ENCODE measurements around the gene RRP7A. TPM values are rescaled to one million over a fixed set of nuclear protein-coding genes. Genes with fewer than 3 reads are reported as not detected.
A peak's percentile ranks its signal among the peaks of the same experiment; 100 is the strongest.
"Not testable (repeated sequence)": the region's sequence is repeated elsewhere in the genome, so short reads cannot be mapped to it uniquely, and the experiment has no call there.

Gene RRP7A
- total RNA-seq, 2 experiments from 2014 or later = 53.1 to 57.5 TPM

GRCh38 chr22:42549331-42550060 lies 29.9 kb upstream of the RRP7A start:
- ChIA-PET CTCF (interaction anchor here (1.2 to 2.2 kb wide), 2 partner anchors 11 to 16 kb away, joined by 4 to 6 read pairs; no protein-coding TSS in a partner anchor), POLR2A (no interaction called here)
- Mint-ChIP-seq H3K27ac (no peak overlapping the region), H3K36me3 (ENCODE audit: low read depth) (no peaks in the 10 kb centered on the region), H3K9me3 (no peaks in the 10 kb centered on the region), H3K4me3 (no peak overlapping the region), H3K4me1 (peaks cover 20% of the 10 kb centered on the region), H3K27me3 (no peaks in the 10 kb centered on the region)
- no peak for DNase-seq

GRCh38 chr22:42548597-42549330 lies 29.2 kb upstream of the RRP7A start:
- Mint-ChIP-seq H3K9me3 (no peaks in the 10 kb centered on the region), H3K4me3 (no peak overlapping the region), H3K36me3 (ENCODE audit: low read depth) (no peaks in the 10 kb centered on the region), H3K27me3 (no peaks in the 10 kb centered on the region), H3K27ac (peak overlapping the region; percentile 68), H3K4me1 (peaks cover 16% of the 10 kb centered on the region)
- ChIA-PET POLR2A (no interaction called here), CTCF (interaction anchor here (2.2 kb wide), 1 partner anchor 16 kb away, joined by 6 read pairs; no protein-coding TSS in a partner anchor)
- DNase-seq = no peak

DNA sequence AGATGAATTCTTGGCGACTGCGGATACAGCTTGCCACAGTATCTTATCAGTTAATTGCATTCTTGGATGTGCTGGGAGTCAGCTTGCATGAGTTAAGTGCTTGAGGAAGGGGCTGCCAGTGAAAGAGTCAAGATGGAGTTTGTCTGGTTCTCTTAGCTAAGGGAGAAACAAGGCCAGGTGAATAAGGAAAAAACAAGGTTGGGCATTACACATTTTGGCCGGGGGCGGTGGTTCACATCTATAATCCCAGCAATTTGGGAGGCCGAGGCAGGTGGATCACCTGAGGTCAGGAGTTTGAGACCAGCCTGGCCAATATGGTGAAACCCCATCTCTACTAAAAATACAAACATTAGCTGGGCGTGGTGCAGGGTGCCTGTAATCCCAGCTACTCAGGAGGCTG lies 28.5 kb upstream of the RRP7A start:
- H3K36me3 Mint-ChIP-seq (ENCODE audit: low read depth); DNase-seq; POLR2A ChIA-PET; H3K4me3 Mint-ChIP-seq; H3K27me3 Mint-ChIP-seq; H3K27ac Mint-ChIP-seq; H3K9me3 Mint-ChIP-seq: not testable (repeated sequence)
- H3K4me1 Mint-ChIP-seq = peaks cover 16% of the 10 kb centered on the region
- CTCF ChIA-PET = interaction anchor here (0.7 to 2.2 kb wide), 3 partner anchors 14 to 626 kb away, joined by 3 to 6 read pairs (median 4); no protein-coding TSS in a partner anchor

DNA sequence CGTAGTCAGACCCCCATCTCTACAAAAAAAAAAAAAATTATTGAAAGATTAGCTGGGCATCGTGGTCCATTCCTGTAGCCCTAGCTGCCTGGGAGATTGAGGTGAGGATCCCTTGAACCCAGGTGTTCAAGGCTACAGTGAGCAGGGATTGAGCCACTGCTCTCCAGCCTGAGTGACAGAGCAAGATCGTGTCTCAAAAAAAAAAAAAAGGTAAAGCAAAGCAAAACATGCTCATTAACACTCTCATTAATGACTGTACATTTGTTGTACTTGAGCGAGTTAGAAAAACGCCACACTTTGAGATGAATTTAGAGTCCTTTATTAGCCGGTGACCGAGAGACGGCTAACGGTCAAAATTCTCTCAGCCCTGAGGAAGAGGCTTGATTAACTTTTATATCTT lies 28.0 kb upstream of the RRP7A start:
- ChIA-PET CTCF (interaction anchor here (0.7 to 2.2 kb wide), 4 partner anchors 13 to 627 kb away, joined by 3 to 6 read pairs (median 4); no protein-coding TSS in a partner anchor), POLR2A (no interaction called here)
- Mint-ChIP-seq H3K27me3 (peaks cover under 1% of the 10 kb centered on the region), H3K36me3 (ENCODE audit: low read depth) (no peaks in the 10 kb centered on the region), H3K27ac (no peak overlapping the region), H3K4me3 (no peak overlapping the region), H3K4me1 (peaks cover 13% of the 10 kb centered on the region), H3K9me3 (no peaks in the 10 kb centered on the region)
- no peak for DNase-seq

GRCh38 chr22:42544686-42545085 lies 25.1 kb upstream of the RRP7A start:
- Mint-ChIP-seq H3K27me3 (peaks cover 2% of the 10 kb centered on the region), H3K27ac (no peak overlapping the region), H3K4me3 (no peak overlapping the region), H3K4me1 (peaks cover 2% of the 10 kb centered on the region), H3K36me3 (ENCODE audit: low read depth) (no peaks in the 10 kb centered on the region), H3K9me3 (no peaks in the 10 kb centered on the region)
- no peak for DNase-seq
- POLR2A ChIA-PET = no interaction called here
- CTCF ChIA-PET = interaction anchor here (0.6 to 3.6 kb wide), 4 partner anchors 12 to 118 kb away, joined by 3 to 15 read pairs (median 4); no protein-coding TSS in a partner anchor

- H3K27me3 Mint-ChIP-seq; DNase-seq; CTCF ChIA-PET; H3K9me3 Mint-ChIP-seq; H3K36me3 Mint-ChIP-seq (ENCODE audit: low read depth); H3K27ac Mint-ChIP-seq; POLR2A ChIA-PET; H3K4me3 Mint-ChIP-seq; H3K4me1 Mint-ChIP-seq: not testable (repeated sequence)
Observed at GRCh38 chr22:42539236-42539771, 19.7 kb upstream of the RRP7A start.

- H3K27me3 Mint-ChIP-seq; H3K4me3 Mint-ChIP-seq; DNase-seq; POLR2A ChIA-PET; H3K36me3 Mint-ChIP-seq (ENCODE audit: low read depth); H3K9me3 Mint-ChIP-seq: not testable (repeated sequence)
- peaks cover 22% of the 10 kb centered on the region for H3K4me1 Mint-ChIP-seq
- H3K27ac Mint-ChIP-seq = peak overlapping the region; percentile 50
- CTCF ChIA-PET = interaction anchor here (0.6 to 1.4 kb wide), 2 partner anchors 8 to 606 kb away, joined by 3 to 5 read pairs; no protein-coding TSS in a partner anchor
Observed at GRCh38 chr22:42537199-42537831, 17.7 kb upstream of the RRP7A start.

DNA sequence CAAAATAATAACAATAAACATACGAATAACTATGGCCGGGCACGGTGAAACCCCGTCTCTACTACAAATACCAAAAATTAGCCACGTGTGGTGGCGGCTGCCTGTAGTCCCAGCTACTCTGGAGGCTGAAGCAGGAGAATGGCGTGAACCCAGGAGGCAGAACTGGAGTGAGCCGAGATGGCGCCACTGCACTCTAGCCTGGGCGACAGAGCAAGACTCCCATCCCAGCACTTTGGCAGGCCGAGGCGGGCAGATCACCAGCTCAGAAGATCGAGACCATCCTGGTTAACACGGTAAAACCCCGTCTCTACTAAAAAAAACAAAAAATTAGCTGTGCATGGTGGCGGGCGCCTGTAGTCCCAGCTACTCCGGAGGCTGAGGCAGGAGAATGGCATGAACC lies 17.0 kb upstream of the RRP7A start:
- POLR2A ChIA-PET = not testable (repeated sequence)
- CTCF ChIA-PET = interaction anchor here (0.6 to 1.4 kb wide), 2 partner anchors 9 to 606 kb away, joined by 3 to 5 read pairs; no protein-coding TSS in a partner anchor
- peaks cover 26% of the 10 kb centered on the region for H3K4me1 Mint-ChIP-seq

GRCh38 chr22:42536166-42536565 lies 16.6 kb upstream of the RRP7A start:
- Mint-ChIP-seq H3K27ac (no peak overlapping the region), H3K4me3 (no peak overlapping the region), H3K4me1 (peaks cover 26% of the 10 kb centered on the region), H3K36me3 (ENCODE audit: low read depth) (no peaks in the 10 kb centered on the region), H3K9me3 (no peaks in the 10 kb centered on the region), H3K27me3 (no peaks in the 10 kb centered on the region)
- POLR2A ChIA-PET = no interaction called here
- DNase-seq = no peak
- CTCF ChIA-PET = no interaction called here

More for the DNA sequence above, 17.0 kb upstream of the RRP7A start:
- H3K36me3 Mint-ChIP-seq (ENCODE audit: low read depth); H3K27me3 Mint-ChIP-seq; H3K27ac Mint-ChIP-seq; H3K4me3 Mint-ChIP-seq; DNase-seq; H3K9me3 Mint-ChIP-seq: not testable (repeated sequence)

DNA sequence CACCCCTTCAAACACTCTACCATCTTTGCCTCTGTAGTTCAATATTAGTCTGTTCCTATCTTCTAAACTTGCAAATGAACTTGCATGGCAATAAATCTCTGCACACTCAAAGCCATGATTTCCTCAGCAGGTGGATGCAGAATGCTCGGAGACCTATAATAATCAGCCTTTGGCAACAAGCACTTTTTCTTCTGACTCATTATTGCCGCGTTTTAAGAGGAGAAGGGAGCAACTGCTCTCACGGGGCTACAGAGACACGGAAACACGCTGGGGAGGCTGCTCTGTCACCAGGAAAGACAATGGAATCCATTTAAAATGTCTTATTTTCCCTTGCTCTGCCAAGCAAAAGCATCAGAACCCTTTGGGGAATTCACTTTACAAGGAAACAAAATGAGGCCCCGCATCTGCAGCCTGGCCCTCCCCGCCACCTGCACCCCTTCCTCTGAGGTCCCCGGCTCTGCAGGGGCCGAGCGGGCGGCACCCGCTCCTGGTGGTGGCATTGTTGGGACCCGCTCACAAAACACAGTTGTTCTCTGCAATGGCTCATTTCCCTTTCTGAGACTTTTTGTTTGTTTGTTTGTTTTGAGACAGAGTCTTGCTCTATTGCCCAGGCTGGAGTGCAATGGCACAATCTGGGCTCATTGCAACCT lies 15.6 kb upstream of the RRP7A start:
- H3K27me3 Mint-ChIP-seq; H3K36me3 Mint-ChIP-seq (ENCODE audit: low read depth); POLR2A ChIA-PET; H3K27ac Mint-ChIP-seq; H3K4me3 Mint-ChIP-seq; DNase-seq; H3K9me3 Mint-ChIP-seq: not testable (repeated sequence)
- CTCF ChIA-PET = interaction anchor here (0.9 to 3.8 kb wide), 3 partner anchors 9 to 227 kb away, joined by 3 to 15 read pairs (median 3); no protein-coding TSS in a partner anchor
- H3K4me1 Mint-ChIP-seq = peaks cover 26% of the 10 kb centered on the region

- Mint-ChIP-seq H3K27ac (peak overlapping the region; percentile 87), H3K4me1 (peaks cover 29% of the 10 kb centered on the region), H3K9me3 (no peaks in the 10 kb centered on the region), H3K27me3 (no peaks in the 10 kb centered on the region), H3K36me3 (ENCODE audit: low read depth) (no peaks in the 10 kb centered on the region), H3K4me3 (peak overlapping the region; percentile 46)
- ChIA-PET CTCF (interaction anchor here (1.2 to 3.8 kb wide), 5 partner anchors 10 to 225 kb away, joined by 3 to 15 read pairs (median 5); no protein-coding TSS in a partner anchor), POLR2A (no interaction called here)
- no peak for DNase-seq
Observed at GRCh38 chr22:42533638-42533977, 14.0 kb upstream of the RRP7A start.

- peaks cover 21% of the 10 kb centered on the region for H3K4me1 Mint-ChIP-seq
- H3K27ac Mint-ChIP-seq; DNase-seq; H3K27me3 Mint-ChIP-seq; H3K36me3 Mint-ChIP-seq (ENCODE audit: low read depth); POLR2A ChIA-PET; H3K9me3 Mint-ChIP-seq; H3K4me3 Mint-ChIP-seq: not testable (repeated sequence)
- CTCF ChIA-PET = interaction anchor here (0.6 to 3.8 kb wide), 2 partner anchors 12 to 49 kb away, joined by 4 to 15 read pairs; no protein-coding TSS in a partner anchor
Observed at GRCh38 chr22:42531401-42532084, 11.9 kb upstream of the RRP7A start.

All from activated CD4-positive, alpha-beta T cell treated with anti-CD3 and anti-CD28 coated beads, Interleukin-2, amount 10 ng/mL, durations not matched to agents 7 days and 5 days (primary cell).